Activated T-helper 1 cell treated with anti-CD3 and anti-CD28 coated beads, Interleukin-12 subunit alpha, Interleukin-12 subunit beta, Interleukin-2, Interleukin-4 antibody, amounts not matched to agents 30 ng/mL and 10 ng/mL and 1 ng/mL, durations not matched to agents 14 hours and 24 hours and 36 hours (primary cell): ENCODE data around the gene CEP112. TPM values are rescaled to one million over a fixed set of nuclear protein-coding genes. Genes with fewer than 3 reads are reported as not detected.

ENCODE experiments used
- DNase-seq: peaks from one replicate; pipeline ENCODE4 v3.0.0; 2021; ENCODE audit warnings: low spot score
- H3K27ac Mint-ChIP-seq: one replicate; pipeline ENCODE4 v1.8.0; 2021; ENCODE audit warnings: mild to moderate bottlenecking, mixed read lengths
- H3K27me3 Mint-ChIP-seq: one replicate; pipeline ENCODE4 v1.8.0; 2022; ENCODE audit warnings: mild to moderate bottlenecking, moderate library complexity, mixed read lengths; ENCODE audit not compliant: insufficient read depth
- H3K36me3 Mint-ChIP-seq: one replicate; pipeline ENCODE4 v1.8.0; 2021; ENCODE audit warnings: low read depth, mixed read lengths
- H3K4me1 Mint-ChIP-seq: one replicate; pipeline ENCODE4 v1.8.0; 2021; ENCODE audit warnings: low read depth, mixed read lengths
- H3K4me3 Mint-ChIP-seq: one replicate; pipeline ENCODE4 v1.8.0; 2021; ENCODE audit warnings: mild to moderate bottlenecking, moderate library complexity, mixed read lengths
- H3K9me3 Mint-ChIP-seq: one replicate; pipeline ENCODE4 v1.8.0; 2021; ENCODE audit warnings: mixed read lengths
- intact Hi-C: fragments of 100-400 bp; cut with micrococcal nuclease; formaldehyde crosslinking; loops from one replicate; pipeline ENCODE4 v1.15.1; 2024
- total RNA-seq: library from RNA; stranded (reverse); gene quantifications from 2 replicates; pipeline ENCODE4 v1.2.3, GENCODE V29; 2022

The CEP112 gene
- total RNA-seq, 1 donor from 2014 or later, result 1.7 TPM

DNA sequence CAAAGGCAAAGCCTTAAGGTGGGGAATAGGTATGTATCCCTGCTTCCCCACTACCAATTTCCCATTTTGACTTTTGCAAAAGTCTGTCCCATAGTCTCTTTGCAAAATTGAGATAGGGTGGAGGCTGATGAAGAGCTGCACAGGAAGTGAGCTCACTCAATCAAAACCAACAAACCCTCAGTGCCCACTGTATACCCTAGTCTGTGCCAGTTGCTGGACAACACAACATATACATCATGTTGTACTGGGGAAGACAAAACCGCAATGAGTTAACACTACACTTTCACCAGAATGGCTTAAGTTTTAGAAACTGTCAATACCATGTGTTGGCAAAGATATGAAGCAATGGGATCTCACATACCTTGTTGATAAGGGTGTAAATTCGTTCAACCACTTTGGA lies 590.1 kb downstream of the CEP112 start:
- H3K27me3 Mint-ChIP-seq, result peaks cover 5% of the 10 kb centered on the region
- no peak overlapping the region for H3K27ac Mint-ChIP-seq
- intact Hi-C loops, result no loop called here
- DNase-seq, result no peak
- no peak overlapping the region for H3K4me3 Mint-ChIP-seq
- H3K36me3 Mint-ChIP-seq, result no peaks in the 10 kb centered on the region
- no peaks in the 10 kb centered on the region for H3K4me1 Mint-ChIP-seq
- H3K9me3 Mint-ChIP-seq, result no peaks in the 10 kb centered on the region

DNA sequence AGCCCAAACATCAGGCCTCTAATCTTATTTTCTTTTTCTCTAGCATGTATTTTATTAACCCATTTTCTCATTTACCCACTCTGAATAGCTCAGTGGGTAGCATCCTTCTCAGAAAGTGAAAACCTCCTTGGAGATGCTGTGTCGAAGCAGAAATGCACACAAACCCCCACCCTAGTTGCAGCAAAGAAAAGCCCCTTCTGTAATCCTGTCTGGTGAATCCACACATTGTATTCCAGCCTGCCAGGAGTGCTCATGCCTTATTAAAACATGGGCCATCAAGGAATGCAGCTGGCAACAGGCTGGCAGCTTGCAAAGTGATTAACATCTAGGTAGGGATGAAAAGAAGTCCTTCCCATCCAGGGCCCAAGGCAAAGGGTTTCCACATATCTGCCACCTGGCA lies 590.8 kb downstream of the CEP112 start:
- no peak for DNase-seq
- no peak overlapping the region for H3K4me3 Mint-ChIP-seq
- intact Hi-C loops, result no loop called here
- peaks cover 5% of the 10 kb centered on the region for H3K27me3 Mint-ChIP-seq
- no peaks in the 10 kb centered on the region for H3K4me1 Mint-ChIP-seq
- no peaks in the 10 kb centered on the region for H3K9me3 Mint-ChIP-seq
- no peak overlapping the region for H3K27ac Mint-ChIP-seq
- no peaks in the 10 kb centered on the region for H3K36me3 Mint-ChIP-seq

DNA sequence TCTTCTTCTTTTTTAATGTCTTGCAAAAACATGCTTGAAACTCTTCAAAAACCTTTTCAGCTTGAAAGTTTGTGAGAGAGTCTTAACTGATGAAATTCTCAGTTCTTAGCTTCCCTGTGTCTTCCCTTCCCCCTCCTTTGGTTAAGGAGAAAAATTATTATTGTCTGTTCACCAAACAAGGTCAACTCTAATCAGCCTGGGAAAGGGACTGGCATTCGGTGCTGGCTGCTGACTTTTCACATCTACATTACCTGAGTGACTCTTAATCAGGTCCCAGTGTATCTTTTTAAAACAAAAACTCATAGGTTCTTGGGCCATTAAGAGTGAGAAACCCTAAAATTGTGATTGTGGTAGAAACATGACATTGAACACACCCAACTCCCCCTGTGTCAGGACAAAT lies 591.4 kb downstream of the CEP112 start:
- DNase-seq, result no peak
- intact Hi-C loops, result no loop called here
- no peaks in the 10 kb centered on the region for H3K4me1 Mint-ChIP-seq
- H3K27me3 Mint-ChIP-seq, result peaks cover 5% of the 10 kb centered on the region
- no peaks in the 10 kb centered on the region for H3K36me3 Mint-ChIP-seq
- no peak overlapping the region for H3K4me3 Mint-ChIP-seq
- no peak overlapping the region for H3K27ac Mint-ChIP-seq
- H3K9me3 Mint-ChIP-seq, result no peaks in the 10 kb centered on the region

DNA sequence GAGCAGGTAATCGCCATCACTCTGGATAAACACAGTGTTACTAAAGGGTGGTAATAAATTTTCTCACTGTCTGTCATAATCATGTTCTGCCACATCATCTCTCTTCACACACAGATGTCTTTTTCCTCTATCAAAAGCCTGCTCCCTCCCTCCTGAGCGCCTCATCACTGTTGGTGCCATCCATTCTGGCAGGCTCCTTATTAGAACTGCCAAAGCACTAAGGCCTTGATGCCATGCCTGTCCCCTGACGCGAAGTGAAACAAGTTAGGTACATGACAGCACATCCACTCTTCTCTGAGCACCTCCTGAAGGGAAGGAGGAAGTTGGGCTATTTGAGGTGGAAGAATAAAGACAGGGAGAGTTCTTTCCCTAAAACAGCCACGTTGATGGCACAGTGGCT lies 592.3 kb downstream of the CEP112 start:
- Mint-ChIP-seq H3K4me1 (peaks cover 6% of the 10 kb centered on the region), H3K27ac (no peak overlapping the region), H3K9me3 (no peaks in the 10 kb centered on the region), H3K27me3 (peaks cover 6% of the 10 kb centered on the region), H3K36me3 (no peaks in the 10 kb centered on the region), H3K4me3 (no peak overlapping the region)
- no peak for DNase-seq
- intact Hi-C loops, result no loop called here

DNA sequence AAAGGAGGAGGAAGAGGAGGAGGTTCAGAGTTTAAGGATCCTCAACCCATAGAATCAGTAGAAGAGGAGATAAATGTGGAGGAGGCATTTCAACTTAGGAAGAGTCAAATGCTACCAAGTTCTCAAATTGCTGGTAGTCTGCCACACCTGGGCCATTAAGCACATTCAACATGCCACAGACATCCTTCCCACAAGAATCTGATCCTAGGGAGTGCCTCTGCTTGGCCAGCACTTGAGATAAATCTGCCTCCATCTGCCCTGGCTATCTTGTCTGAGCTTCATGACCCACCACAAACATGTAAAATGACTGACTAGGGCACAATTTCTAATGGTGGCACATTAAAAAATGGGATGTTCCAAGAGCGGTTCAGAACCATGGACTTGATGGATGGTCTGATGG lies 593.2 kb downstream of the CEP112 start:
- Mint-ChIP-seq H3K4me1 (peaks cover 14% of the 10 kb centered on the region), H3K27ac (no peak overlapping the region)
- intact Hi-C loops, result no loop called here

DNA sequence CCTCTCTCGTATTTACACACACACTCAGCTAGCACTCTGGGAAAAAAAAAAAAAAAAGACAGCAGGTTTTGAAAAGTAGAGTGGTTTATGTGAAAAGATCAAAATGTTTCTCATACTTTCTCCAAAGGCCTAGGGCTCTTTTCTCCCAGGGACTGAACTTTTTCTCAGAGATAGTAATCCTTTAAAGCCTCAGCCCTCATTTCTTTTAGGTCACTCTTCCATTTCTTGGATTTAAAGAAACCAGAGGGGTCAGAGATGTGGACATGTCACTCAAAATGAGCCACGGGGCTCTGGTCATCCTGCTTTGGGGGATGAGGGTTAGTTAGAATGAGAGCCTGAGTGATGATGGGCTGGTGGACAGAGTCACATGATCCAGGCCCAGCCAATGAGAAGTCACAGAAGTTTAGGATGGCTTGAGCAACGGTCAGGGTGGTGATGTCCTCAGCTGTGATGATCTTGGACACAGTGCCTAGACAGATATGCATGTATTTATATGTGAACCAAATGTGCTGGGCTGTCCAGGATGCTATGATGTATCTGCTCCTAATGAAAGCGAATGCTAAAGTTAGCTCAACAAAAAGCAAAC lies 596.8 kb downstream of the CEP112 start:
- intact Hi-C loops, result no loop called here
- DNase-seq, result no peak
- no peak overlapping the region for H3K27ac Mint-ChIP-seq
- no peaks in the 10 kb centered on the region for H3K9me3 Mint-ChIP-seq
- peaks cover 14% of the 10 kb centered on the region for H3K4me1 Mint-ChIP-seq
- peaks cover 1% of the 10 kb centered on the region for H3K27me3 Mint-ChIP-seq
- H3K36me3 Mint-ChIP-seq, result no peaks in the 10 kb centered on the region
- H3K4me3 Mint-ChIP-seq, result no peak overlapping the region

More for the DNA sequence above, 593.2 kb downstream of the CEP112 start:
- H3K4me3 Mint-ChIP-seq, result no peak overlapping the region
- H3K36me3 Mint-ChIP-seq, result no peaks in the 10 kb centered on the region
- peaks cover 6% of the 10 kb centered on the region for H3K27me3 Mint-ChIP-seq
- no peaks in the 10 kb centered on the region for H3K9me3 Mint-ChIP-seq
- DNase-seq, result no peak

DNA sequence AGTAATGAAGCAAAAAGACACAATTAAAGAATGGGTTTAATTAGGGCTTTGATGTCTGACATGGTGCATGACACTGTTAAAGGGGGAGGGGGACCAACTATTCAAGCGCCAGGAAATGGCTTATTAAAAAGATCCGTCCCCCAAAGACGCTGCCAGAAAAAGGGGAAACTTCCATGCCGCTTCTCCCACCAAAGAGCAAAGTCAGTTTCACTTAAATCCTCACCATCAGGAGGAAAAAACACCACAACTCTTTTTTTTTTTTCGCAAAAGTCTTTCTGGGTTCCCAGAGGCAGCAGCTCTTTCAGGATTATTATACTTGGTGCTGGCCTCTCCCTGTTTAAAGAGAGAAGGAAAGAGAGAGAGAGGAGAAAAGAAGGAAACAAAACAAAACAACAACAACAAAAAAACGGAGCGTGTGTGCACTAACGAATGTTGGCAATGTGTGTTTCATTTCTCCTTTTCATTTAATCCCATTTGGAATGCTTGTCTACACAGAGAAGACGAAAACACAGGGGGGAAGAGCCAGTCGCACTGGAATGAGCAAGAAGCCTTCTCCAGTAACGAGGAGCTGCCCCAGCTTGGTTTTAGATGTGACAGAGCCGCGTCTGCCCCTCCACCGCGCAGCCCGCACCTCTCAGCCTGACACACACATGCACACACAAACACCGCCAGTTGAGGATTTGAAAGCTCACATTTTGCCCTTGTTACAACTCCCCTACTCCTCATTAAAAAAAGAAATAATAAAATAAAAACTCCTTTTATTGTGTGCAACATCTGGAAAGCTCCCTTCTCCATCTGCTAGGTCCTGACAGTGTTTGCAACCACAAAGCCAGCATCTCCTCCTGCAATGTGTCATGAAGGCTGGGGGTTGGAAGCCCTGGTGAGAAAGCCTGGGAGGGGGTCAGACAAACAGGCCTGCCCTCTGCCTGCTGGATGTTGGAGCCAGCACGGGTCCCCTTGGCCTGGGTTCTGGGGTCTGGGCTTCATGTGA lies 597.8 kb downstream of the CEP112 start:
- Mint-ChIP-seq H3K36me3 (no peaks in the 10 kb centered on the region), H3K9me3 (no peaks in the 10 kb centered on the region), H3K27me3 (peaks cover 1% of the 10 kb centered on the region), H3K4me3 (peak overlapping the region; percentile 12), H3K27ac (no peak overlapping the region), H3K4me1 (peaks cover 14% of the 10 kb centered on the region)
- no peak for DNase-seq
- intact Hi-C loops, result no loop called here

DNA sequence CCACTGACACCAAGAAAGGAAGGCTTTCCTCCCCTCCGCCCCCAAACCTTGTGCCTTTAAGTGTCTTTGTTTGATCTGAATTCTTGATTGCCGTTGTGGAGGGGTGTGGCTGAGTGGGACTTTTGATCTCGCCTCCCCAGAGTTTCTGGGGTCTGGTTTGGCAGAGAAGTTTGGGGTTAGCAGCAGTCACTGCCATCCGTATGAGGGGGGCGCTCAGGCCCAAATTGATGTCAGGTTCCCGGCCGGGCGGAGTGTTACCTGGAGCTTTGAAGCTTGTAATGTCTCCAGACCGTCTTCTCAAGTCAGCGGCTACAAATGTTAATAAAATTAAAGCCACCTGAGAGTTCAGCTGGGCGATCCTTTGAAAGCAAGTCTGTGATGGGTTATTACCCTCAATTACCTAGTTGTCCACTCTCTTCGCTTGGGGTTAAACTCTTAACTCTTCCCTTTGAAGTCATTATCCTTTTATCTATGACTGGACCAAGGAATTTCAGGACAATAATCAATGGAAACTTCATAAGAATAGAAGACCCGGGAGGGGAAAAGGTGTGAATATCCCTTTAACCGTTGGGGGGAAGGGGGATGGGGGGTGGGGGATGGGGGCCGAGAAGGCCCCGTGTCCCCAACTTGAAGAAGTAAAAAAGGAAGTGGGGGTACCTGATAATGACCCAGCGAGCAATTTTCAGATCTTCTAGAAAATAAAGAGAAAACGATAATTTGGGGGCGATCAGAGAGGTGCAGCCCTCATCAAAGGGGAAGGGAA lies 598.7 kb downstream of the CEP112 start:
- Mint-ChIP-seq H3K36me3 (no peaks in the 10 kb centered on the region), H3K9me3 (no peaks in the 10 kb centered on the region), H3K4me3 (peak overlapping the region; percentile 12), H3K27ac (no peak overlapping the region), H3K27me3 (peaks cover 1% of the 10 kb centered on the region), H3K4me1 (peaks cover 14% of the 10 kb centered on the region)
- no peak for DNase-seq
- intact Hi-C loops, result no loop called here

DNA sequence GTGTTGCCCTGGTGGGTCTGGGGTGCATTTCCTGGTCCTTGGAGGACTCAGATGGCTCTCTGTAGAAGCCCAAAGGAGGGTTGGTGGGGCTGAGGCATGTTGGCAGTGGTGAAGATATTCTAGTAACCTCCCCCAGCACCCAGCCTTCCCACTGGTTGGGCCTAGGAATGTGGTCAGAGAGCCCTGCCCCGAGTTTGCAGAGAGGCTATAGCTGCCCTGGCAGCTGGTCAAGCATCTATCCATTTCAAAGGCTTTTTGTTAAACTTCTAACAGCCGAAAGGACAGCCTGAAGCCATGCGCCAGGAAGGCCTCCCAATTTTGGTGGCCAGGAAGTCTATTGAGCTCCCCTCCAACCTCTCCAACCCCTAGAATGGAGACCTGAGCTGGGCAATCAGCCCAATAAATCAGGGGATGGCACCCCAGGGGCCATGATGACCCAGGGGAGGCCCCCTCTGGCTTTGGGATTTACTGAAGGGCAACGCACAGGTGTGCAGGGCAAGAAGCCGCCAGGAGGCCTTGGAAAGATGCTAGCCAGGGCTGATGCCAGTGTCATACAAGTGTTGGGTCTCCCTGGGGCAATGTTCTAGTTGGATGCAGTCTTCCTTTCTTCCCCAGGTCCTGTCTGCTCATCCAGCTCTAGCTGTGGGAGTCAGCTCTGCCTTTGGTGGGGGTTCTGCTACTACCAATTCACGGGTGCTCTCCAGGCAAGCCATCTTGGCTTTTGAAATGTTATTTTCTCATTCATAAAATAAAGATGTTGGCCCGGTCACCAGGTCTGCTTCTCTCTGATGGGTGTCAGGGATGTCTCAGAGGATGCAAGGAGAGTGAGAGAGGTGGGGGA lies 599.6 kb downstream of the CEP112 start:
- Mint-ChIP-seq H3K4me1 (peaks cover 14% of the 10 kb centered on the region), H3K27ac (no peak overlapping the region), H3K36me3 (no peaks in the 10 kb centered on the region), H3K9me3 (no peaks in the 10 kb centered on the region), H3K27me3 (peaks cover 1% of the 10 kb centered on the region), H3K4me3 (no peak overlapping the region)
- DNase-seq, result no peak
- intact Hi-C loops, result no loop called here

DNA sequence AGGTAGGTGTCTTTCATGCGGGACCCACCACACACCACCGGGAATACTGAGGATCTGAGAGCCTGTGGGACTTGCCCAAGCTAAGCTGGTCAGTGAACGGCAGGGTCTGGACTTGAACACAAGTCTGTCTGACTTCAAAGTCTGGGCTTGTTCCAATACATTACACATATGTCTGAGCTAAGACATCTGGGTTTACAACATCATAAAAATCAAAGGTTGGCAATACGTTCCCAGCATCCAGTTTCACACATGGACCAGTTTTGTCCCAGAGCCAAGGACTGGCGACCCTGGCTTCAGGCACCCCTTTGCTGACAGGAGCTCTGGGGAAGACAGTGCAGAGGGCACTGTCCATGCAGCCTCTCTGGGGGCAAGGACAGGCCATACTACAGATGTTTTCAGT lies 602.6 kb downstream of the CEP112 start:
- DNase-seq, result no peak
- no peaks in the 10 kb centered on the region for H3K9me3 Mint-ChIP-seq
- no peak overlapping the region for H3K4me3 Mint-ChIP-seq
- H3K36me3 Mint-ChIP-seq, result no peaks in the 10 kb centered on the region
- H3K4me1 Mint-ChIP-seq, result peaks cover 6% of the 10 kb centered on the region
- intact Hi-C loops, result no loop called here
- H3K27ac Mint-ChIP-seq, result no peak overlapping the region
- no peaks in the 10 kb centered on the region for H3K27me3 Mint-ChIP-seq

DNA sequence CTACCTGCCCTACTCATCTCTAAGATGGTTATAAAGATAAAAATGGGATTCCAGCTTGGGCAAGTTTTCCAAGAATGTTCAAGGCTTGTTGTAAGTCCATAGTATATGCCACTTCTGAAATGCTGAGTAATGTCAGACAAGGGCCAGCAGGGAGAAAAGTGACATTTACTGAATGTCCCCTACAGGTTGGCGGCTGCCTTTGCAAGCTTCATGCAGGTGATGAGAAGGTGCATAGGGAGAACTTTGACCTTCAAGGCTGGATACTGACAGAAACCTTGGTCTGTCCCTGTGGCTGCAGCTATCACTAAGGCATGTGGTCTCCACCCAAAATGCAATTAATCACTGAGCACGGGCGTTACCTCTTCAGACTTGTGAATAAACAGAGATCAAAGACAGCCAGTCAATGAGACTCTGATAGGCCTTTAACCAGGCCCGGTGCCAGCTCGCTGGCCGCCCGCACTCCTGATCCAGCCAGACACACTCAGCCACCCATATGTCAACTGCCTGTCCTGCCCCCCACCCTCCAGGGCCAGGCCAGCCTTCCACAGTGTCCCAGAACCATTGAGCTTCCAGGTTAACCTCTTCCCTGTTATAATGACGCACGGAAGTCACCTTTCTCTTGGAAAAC lies 603.6 kb downstream of the CEP112 start:
- intact Hi-C loops, result no loop called here
- Mint-ChIP-seq H3K4me3 (no peak overlapping the region), H3K36me3 (no peaks in the 10 kb centered on the region), H3K27me3 (no peaks in the 10 kb centered on the region), H3K9me3 (no peaks in the 10 kb centered on the region), H3K4me1 (no peaks in the 10 kb centered on the region), H3K27ac (no peak overlapping the region)
- no peak for DNase-seq

DNA sequence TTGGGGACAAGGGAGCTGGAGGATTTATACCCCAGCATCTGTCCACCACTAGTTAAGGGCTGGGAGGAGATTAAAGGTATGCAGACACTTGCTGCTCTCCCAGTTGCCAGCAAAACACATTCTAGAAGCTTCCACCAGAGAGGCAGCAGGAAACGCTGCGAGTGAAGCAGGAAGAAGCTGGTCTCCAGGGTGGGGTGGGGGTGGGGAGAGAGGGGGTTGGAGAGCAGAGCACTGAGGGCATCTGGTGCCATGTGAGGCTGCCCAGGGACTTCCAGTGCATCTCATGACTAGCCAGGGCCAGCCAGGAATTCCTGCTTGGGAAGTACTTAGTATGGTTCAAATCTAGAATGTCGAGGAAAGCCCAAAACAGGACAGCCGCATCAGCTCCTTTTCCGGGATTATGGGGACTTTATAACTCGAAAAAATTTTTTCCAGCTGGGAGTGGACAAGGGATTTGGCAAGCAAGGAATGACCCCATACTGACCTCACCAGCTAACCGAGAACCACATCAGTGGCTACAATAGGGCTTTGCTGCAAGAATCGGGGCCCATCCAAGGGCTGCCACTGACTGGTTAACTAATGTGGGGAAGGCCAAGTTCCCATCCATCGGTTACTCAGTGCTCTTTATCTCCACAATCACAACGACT lies 604.3 kb downstream of the CEP112 start:
- no peaks in the 10 kb centered on the region for H3K27me3 Mint-ChIP-seq
- intact Hi-C loops, result no loop called here
- no peaks in the 10 kb centered on the region for H3K9me3 Mint-ChIP-seq

More for the DNA sequence above, 604.3 kb downstream of the CEP112 start:
- no peaks in the 10 kb centered on the region for H3K4me1 Mint-ChIP-seq
- H3K36me3 Mint-ChIP-seq, result no peaks in the 10 kb centered on the region
- no peak for DNase-seq
- H3K4me3 Mint-ChIP-seq, result no peak overlapping the region
- H3K27ac Mint-ChIP-seq, result no peak overlapping the region
